BJ (cell line): Measurements from ENCODE around the gene ARHGEF28. TPM values are rescaled to one million over a fixed set of nuclear protein-coding genes. Genes with fewer than 3 reads are reported as not detected.

Experiments used
- CTCF ChIA-PET: fragments of 350-600 bp; formaldehyde crosslinking; extraction: SDS; loops from one replicate; lab custom pipeline; 2021; ENCODE audit warnings: antibody characterized with exemption, inconsistent platforms; lab: Yijun Ruan, JAX
- POLR2A ChIA-PET: fragments of 300-600 bp; sonication (Branson Sonifier 250); formaldehyde crosslinking; extraction: SDS; loops from one replicate; lab custom pipeline; 2021; ENCODE audit warnings: antibody characterized with exemption; lab: Charles Lee
- DNase-seq: peaks from one replicate; pipeline ENCODE4 v3.0.0-alpha.2; 2011; ENCODE audit warnings: low read depth
- H3K27me3 ChIP-seq: 2 replicates; pipeline ENCODE4 v1.6.0; 2011; ENCODE audit warnings: low read length; ENCODE audit not compliant: control insufficient read depth, insufficient read depth
- H3K36me3 ChIP-seq: 2 replicates; pipeline ENCODE4 v1.5.1; 2011; ENCODE audit warnings: low read length; ENCODE audit not compliant: control insufficient read depth, insufficient read depth
- H3K4me3 ChIP-seq: 2 replicates; pipeline ENCODE4 v1.5.1; 2011; ENCODE audit warnings: low read depth, mild to moderate bottlenecking, control low read depth, low read length
- polyA plus RNA-seq: library from polyadenylated mRNA; depleted of rRNA; stranded (reverse); fragments of >200 nt; gene quantifications from 2 replicates; pipeline ENCODE4 v1.2.3, GENCODE V29; 2011
- TF ChIP-seq, protein P1 (sequence below): IDR thresholded peaks from 2 replicates; pipeline ENCODE4 v1.5.1; 2011; ENCODE audit warnings: low read depth, mild to moderate bottlenecking, control low read depth, inconsistent platforms, low read length, moderate library complexity; ENCODE audit not compliant: insufficient read depth

ARHGEF28 gene
- polyA plus RNA-seq, 1 experiment: 2.8 TPM

DNA sequence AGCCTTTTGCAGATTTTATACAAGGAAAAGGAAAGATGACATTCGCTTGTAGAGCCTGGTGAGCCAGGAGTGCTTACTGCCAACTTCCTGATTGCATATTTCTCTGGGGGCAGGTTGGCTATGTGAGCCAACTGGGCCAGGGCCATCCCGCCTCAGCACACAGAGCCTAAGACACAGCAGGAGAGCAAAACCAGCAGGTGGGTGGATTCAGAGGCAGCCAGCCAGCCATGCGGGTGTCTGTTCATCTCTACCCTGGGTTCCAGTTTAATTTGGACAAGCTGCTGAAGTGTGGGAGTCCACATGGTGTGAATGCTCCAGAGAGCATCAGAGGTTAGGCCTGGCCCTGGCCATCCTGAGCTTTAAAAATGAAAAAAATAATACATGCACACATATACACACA lies 291.4 kb downstream of the ARHGEF28 start:
- no peak for DNase-seq
- ChIA-PET POLR2A (no interaction called here), CTCF (no interaction called here)
- Histone ChIP-seq H3K4me3 (no peak overlapping the region), H3K27me3 (no peaks in the 10 kb centered on the region), H3K36me3 (no peaks in the 10 kb centered on the region)
- TF ChIP-seq, protein P1, sequence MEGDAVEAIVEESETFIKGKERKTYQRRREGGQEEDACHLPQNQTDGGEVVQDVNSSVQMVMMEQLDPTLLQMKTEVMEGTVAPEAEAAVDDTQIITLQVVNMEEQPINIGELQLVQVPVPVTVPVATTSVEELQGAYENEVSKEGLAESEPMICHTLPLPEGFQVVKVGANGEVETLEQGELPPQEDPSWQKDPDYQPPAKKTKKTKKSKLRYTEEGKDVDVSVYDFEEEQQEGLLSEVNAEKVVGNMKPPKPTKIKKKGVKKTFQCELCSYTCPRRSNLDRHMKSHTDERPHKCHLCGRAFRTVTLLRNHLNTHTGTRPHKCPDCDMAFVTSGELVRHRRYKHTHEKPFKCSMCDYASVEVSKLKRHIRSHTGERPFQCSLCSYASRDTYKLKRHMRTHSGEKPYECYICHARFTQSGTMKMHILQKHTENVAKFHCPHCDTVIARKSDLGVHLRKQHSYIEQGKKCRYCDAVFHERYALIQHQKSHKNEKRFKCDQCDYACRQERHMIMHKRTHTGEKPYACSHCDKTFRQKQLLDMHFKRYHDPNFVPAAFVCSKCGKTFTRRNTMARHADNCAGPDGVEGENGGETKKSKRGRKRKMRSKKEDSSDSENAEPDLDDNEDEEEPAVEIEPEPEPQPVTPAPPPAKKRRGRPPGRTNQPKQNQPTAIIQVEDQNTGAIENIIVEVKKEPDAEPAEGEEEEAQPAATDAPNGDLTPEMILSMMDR: no peak

DNA sequence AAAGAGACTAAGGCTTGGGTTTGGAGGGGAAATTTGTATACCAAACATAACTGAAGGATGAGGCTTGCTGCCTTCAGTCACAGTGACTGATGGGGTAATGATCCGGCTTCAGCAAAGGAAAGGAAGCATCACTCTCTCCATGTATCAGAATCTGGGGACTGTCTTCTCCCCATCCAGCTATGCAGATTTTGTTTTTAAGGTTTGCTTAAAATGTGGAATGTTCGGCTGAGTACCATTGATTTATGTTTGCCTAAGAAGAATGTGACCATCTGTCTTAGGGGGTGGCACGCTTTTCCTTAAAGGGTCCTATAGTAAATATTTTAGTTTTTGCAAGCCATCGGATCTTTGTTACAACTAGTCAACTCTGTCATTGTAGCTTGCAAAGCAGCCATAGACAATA lies 291.9 kb downstream of the ARHGEF28 start:
- TF ChIP-seq, protein P1: no peak
- Histone ChIP-seq H3K27me3 (no peaks in the 10 kb centered on the region), H3K36me3 (no peaks in the 10 kb centered on the region), H3K4me3 (no peak overlapping the region)
- DNase-seq: no peak
- POLR2A ChIA-PET: no interaction called here
- CTCF ChIA-PET: interaction anchor here (1.3 kb wide), 1 partner anchor 725 kb away, joined by 5 read pairs; no protein-coding TSS in a partner anchor

DNA sequence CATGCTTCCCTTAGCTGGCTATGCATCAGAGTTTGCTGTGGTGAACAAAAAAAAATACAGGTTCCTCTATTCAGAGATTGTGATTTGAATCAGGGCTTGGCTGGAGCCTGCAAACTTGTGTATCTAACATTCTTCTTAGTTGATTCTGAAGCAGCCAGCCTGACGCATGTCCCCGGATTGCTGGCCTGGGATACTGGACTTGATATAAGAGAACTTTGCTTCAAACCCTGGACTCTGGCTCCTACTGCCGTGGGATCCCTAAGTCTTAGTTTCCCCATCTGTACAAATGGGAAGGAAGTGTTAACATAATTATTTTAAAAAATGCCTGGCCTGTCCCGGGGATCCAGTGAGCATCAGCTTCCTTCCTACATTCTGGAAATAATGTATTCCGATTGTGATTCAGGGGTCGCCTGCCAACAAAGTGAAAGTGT lies 292.8 kb downstream of the ARHGEF28 start:
- CTCF ChIA-PET: interaction anchor here (1.3 to 1.4 kb wide), 3 partner anchors 16 to 730 kb away, joined by 3 to 6 read pairs (median 5); no protein-coding TSS in a partner anchor
- H3K4me3 ChIP-seq: no peak overlapping the region
- no peak for DNase-seq
- H3K36me3 ChIP-seq: no peaks in the 10 kb centered on the region
- no peaks in the 10 kb centered on the region for H3K27me3 ChIP-seq
- POLR2A ChIA-PET: no interaction called here
- TF ChIP-seq, protein P1: no peak

DNA sequence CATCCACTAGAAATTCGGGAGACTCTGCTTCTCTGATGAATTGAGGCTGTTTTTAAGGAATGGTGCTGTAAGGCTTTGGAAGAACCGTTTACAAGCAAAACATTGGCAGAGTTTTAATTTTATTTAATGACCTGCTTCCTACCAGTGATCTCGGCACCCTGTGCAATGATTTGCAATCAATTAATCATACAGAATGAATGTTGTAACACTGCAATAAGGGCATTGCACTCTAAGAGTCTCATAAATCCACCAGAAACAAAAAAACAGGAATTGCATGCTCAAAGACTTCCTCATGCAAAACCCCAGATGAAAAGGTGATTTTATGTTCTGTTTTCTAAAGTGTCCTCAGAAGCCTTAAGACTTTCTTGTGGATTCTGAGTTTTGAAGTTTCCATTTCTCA lies 295.7 kb downstream of the ARHGEF28 start:
- H3K4me3 ChIP-seq: no peak overlapping the region
- POLR2A ChIA-PET: no interaction called here
- CTCF ChIA-PET: interaction anchor here (0.7 kb wide), 1 partner anchor 681 kb away, joined by 3 read pairs; no protein-coding TSS in a partner anchor
- no peaks in the 10 kb centered on the region for H3K36me3 ChIP-seq
- DNase-seq: no peak
- no peaks in the 10 kb centered on the region for H3K27me3 ChIP-seq
- TF ChIP-seq, protein P1: no peak

DNA sequence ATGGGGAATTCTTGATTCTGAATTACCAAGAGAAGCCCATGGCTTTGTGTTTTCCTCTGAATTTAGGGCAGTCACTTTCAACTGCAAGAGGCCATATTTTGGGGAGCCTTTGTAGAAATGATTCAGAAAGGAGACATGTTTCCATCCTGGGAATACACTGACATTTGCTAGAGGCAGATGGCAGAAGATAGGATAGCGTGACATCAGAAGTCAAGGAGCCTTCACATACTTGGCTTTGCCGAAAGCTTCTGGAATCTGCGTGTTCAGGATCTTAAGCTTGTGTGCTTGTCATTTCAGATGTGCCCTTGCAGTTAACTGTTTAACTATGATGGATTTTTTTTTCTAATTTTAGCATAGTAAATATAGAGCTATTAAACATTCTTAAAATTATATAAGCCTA lies 296.2 kb downstream of the ARHGEF28 start:
- CTCF ChIA-PET: interaction anchor here (0.7 to 1.3 kb wide), 2 partner anchors 20 to 681 kb away, joined by 3 read pairs; no protein-coding TSS in a partner anchor
- Histone ChIP-seq H3K36me3 (no peaks in the 10 kb centered on the region), H3K27me3 (no peaks in the 10 kb centered on the region), H3K4me3 (no peak overlapping the region)
- no peak for DNase-seq
- TF ChIP-seq, protein P1: no peak
- POLR2A ChIA-PET: no interaction called here
